HL-60/S4 (cell line): ENCODE measurements around the gene SLC43A2.
"Not testable (repeated sequence)": the region's sequence is repeated elsewhere in the genome, so short reads cannot be mapped to it uniquely, and the experiment has no call there.

Source experiments
- in situ Hi-C: fragments of 300-500 bp; cut with MboI; formaldehyde crosslinking; loops from 2 replicates; pipeline ENCODE4 v1.14.3; 2022; ENCODE audit warnings: low sequenced_read_pairs

SLC43A2 gene

GRCh38 chr17:1566505-1567199 is 62.0 kb downstream of the SLC43A2 start:
- in situ Hi-C loops, result no loop called here

- in situ Hi-C loops, result no loop called here
These were observed 62.8 kb downstream of the SLC43A2 start for GRCh38 chr17:1565877-1566276.

DNA sequence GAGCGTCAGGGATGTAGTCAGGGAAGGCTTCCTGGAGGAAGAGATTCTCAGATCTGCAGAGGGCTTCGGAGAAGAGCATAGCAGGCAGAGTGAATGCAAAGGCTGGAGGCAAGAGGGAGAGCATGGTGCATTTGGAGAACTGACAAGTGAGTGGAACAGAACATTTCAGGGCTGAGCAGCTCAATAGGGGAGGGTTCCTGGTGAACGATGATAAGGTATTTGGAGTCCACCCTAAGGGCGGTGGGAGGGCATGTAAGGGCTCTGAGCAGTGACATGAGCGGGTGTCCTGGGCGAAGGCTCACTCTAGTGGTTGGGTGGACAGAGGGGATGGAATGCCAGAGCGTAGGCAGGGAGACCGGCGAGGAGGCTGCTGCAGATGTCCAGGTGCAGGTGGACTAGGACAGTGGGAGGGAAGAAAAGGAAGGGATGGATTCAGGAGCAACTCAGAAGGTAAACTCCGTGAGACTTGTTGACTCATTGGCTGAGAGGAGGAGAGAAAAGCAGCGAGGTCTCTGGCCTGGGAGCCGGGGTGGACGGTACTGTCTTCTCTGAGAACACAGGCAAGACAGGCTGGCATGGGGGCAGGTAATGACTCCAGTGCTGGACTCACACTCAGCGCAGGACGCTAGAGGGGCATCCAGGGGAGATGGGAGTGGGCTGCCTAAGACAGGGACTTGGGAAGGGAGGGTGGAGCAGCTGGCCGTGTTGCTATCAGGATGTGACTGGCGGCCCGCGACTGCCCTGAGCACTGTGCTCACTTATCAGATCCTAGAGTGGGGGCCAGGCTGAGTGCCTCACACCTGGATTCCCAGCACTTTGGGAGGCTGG is 64.6 kb downstream of the SLC43A2 start:
- in situ Hi-C loops, result no loop called here

GRCh38 chr17:1563471-1563785 is 65.2 kb downstream of the SLC43A2 start:
- in situ Hi-C loops, result not testable (repeated sequence)

- in situ Hi-C loops, result no loop called here
These were observed 66.4 kb downstream of the SLC43A2 start for GRCh38 chr17:1562176-1562643.

- in situ Hi-C loops, result no loop called here
These were observed 67.0 kb downstream of the SLC43A2 start for GRCh38 chr17:1561420-1562175.

DNA sequence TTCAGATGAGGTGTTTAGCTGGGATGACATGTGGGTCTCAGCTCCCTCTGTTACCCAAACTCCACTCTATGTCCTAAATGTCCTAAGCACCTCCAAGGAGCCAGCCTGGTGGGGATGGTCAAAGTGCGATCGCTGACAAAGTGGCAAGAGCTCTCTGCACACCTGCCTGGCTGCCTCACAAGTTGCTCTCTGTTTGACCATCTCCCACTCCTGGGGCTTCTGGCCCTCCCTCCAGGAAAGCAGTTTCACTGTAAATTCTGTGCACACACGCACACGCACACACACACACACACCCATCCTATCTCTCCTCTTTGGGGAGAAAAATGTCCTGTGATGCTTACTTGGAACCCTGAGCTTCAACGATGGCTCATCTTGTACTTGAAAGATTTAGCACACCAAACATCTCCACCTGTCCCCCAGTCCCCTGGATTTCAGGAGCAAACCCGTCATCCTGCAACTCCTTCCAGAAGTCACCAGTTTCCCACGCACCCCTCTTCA is 67.7 kb downstream of the SLC43A2 start:
- in situ Hi-C loops, result no loop called here

DNA sequence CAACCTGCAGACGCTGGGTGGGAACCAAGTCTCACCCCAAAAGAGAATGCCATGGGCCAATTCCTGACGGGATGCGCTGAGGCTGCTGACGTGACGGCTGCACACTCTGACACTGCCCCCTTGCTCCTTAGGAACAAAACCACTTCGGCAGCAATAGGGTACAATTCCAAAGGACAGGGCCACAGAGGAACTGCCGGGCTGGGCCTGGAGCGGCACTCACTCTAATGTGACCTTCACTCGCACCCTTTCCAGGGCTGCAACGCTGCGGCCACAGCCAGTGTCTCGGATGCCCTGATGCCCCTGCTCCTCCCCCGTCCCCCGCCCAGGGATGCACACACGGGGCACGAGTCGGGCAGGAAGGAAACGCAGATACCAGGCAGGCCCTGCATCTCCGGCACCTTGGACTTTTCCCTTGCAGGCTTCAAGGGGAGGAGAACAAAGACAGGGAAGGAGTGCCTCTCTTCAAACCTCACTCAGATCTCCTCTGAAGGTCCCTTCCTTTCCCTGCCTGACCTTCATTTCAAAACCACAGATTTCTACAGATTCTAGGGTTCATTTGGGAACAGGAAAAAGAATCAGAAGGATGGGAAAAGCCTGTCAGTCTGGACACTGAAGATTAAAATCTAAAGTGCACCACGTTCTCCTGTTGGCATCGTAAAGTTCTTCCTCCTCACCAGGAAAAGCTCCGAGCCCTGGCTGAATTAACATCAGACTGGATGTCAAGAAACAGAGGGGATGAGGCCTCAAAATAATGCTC is 68.4 kb downstream of the SLC43A2 start:
- in situ Hi-C loops, result no loop called here

GRCh38 chr17:1559047-1560043 is 69.3 kb downstream of the SLC43A2 start:
- in situ Hi-C loops, result no loop called here

- in situ Hi-C loops, result no loop called here
These were observed 70.2 kb downstream of the SLC43A2 start for GRCh38 chr17:1558401-1558800.

DNA sequence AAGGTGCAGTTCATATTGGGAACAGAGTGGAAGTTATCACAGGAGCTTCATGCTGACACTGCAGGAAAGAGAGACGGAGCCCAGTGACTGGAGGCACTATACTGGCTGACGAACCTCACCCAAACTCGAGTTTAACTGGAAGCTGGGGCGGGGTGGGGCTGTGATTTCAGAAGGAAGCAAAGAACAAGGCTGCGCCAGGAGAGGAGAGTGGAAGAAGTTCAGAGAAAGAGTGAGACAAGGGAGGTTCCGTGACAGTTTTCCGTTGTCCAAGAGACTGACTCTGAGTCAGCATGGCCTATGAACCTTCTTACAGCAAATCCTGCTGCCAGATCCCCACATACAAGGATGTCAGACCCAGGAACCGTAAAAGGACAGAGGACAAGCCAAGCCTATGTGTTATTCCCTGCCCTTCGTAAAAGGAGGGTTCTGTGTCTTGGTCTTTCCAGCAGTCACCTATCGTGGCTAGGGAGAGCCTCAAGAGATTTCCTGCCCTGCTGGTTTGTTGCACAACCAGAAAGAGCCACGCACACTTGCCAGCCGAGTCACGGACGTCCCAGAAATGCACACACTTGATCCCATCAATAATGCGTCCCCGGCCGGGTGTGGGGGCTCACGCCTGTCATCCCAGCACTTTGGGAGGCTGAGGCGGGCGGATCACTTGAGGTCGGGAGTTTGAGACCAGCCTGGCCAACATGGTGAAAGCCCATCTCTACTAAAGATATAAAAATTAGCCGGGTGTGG is 71.1 kb downstream of the SLC43A2 start:
- in situ Hi-C loops, result no loop called here

DNA sequence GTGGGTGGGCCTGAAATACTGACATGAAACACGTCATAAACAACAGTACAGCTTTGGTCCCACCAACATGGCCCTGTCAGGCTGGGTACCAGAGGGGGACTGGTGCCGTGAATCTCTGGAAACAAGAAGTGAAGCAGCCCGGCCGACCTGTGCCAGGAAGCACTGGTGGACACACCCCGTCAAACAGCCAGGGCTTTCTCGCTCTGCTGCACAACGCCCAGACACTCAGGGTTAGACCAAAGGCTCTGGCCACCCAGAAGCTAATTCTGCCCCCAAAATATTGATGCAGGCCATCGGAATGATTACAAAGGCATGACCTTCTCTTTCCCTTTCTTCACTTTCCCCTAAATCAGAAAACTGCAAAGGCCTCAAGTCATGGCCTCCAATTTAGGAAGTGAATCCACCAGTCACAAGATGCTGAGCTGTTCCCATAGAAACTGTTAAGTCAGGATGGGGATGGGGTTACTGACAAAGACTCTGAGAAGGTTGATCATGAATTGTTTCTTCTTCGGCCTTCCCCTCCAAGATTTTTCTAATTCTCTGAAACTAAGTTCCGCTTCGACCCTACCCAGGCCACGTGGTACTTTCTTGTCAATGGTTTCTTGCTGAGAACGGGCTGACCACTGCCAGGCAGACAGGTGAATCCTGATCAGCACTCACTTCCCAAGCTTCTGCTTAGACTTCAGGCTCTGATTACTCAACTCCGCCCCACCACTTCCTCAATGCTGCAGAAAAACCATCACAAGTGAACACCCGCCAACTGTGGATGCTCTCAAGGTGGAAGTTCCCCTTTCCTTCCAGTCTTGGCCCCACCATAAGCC is 72.8 kb downstream of the SLC43A2 start:
- in situ Hi-C loops, result no loop called here

DNA sequence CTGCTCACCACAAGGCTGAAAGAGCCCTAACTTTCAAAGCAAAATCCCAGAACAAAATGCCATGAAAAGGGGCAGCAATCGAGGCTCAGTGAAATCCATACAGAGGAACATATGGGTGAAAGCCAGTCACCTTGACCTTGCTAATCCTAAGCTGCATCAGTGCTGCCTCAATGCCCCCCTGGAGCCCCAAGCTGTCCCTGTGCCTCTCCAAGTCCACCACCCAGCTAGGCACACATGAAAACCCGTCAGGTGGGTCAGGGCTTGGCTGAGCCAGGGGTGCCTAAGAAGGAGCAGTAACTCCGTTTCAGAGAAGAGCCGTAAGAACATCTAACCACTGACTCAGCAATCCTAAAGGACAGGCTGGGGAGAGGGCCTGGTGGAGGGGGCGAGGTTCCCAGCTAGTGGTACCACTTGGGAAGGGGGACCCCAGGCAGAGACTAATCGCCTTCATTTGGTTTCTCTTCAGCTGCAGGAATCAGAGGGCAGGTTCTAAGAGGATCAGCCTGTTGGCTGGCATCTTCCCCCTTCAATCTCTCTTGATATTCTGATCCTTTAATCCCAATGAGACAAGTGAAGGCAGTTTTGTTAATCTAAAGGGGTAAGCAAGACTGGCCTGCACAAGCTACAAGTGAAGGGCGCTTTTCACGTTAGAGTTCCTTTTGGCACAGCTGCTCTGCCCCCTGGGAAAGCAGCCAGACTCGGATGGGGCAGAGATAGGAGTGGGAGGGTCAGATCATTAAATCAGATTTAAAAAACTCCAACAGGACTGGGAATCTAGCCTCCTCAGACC is 73.7 kb downstream of the SLC43A2 start:
- in situ Hi-C loops, result no loop called here

DNA sequence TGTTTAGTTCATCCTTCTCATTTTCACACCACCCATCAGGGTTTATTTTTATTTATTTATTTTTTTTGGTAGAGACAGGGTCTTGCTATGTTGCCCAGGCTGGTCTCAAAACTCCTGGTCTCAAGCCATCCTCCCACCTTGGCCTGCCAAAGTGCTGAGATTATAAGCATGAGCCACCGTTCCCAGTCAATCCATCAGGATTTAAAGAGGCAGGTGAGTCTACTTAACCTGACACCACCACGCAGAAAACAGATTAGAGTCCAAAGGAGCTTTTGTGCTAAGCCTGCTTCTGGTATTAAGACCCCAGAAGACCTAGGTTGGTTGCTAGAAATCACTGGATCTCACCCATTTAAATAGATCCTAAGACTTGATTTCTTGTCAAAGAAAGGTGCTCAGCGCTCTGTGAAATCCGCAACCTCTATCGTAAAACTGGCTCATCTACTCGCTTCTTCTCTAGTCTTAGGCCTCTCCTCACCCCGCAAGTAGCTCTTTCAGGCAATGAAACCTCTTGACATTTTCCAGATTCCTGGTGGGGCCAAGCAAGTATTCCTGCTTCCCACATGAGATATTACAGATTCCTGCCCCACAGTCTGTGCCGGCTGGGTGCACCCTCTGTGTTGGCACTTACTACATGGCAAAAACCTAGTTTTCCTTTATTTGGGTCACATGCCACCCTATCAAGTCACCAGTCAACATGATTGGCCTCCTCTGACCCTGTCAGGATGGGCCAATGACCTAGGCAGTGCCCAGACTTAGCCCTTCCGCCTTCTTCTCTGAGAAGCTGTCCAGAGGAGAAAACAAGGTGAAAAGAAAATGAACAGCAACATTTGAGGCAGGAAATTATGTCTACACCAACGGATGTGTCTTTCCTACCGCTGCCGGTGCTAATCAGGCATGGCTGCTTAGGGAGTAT is 75.0 kb downstream of the SLC43A2 start:
- in situ Hi-C loops, result no loop called here

DNA sequence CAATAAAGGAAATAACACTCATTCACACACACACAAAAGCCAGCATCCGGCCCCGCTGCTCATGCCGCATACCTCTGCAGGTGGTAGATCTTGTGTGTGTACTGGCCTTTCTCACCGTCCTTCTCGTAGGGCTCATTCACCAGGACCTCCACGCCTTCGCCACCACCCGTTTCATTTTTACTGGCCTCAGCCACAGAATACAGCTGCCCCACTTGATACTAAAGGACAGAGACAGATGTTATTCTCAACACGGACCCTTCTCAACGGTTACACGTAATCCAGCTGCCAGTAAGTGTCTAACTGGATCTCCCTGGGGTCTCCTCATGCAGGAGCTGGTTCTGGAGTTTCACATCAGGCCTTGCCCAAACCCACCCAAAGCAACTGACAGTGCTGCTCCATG is 75.7 kb downstream of the SLC43A2 start:
- in situ Hi-C loops, result no loop called here

- in situ Hi-C loops, result no loop called here
These were observed 76.9 kb downstream of the SLC43A2 start for GRCh38 chr17:1551741-1552140.
